Measurements from ENCODE around the gene WWC2. TPM values are rescaled to one million over a fixed set of nuclear protein-coding genes. Genes with fewer than 3 reads are reported as not detected.
A peak's percentile ranks its signal among the peaks of the same experiment; 100 is the strongest.

WWC2 gene
- total RNA-seq, 1 experiment from 2014 or later = 126 TPM

- TF ChIP-seq PRDM15 (CRISPR knock-in tag; IDR thresholded peaks at IDR 0.05) (no peak), HMGXB4 (CRISPR knock-in tag; IDR thresholded peaks at IDR 0.05) (no peak), ZNF532 (CRISPR knock-in tag; IDR thresholded peaks at IDR 0.05; ENCODE audit: borderline replicate concordance) (no peak), ZNF232 (CRISPR knock-in tag; IDR thresholded peaks at IDR 0.05) (no peak), NFYB (CRISPR knock-in tag; conservative IDR thresholded peaks at IDR 0.05; ENCODE audit: low read depth) (no peak), TEAD4 (CRISPR knock-in tag; IDR thresholded peaks at IDR 0.05) (no peak), E2F5 (CRISPR knock-in tag; IDR thresholded peaks at IDR 0.05) (no peak), TP53 (CRISPR knock-in tag; IDR thresholded peaks at IDR 0.05) (no peak)
- Mint-ChIP-seq H3K27ac (no peak overlapping the region), H3K27me3 (ENCODE audit: low read depth) (no peaks in the 10 kb centered on the region), H3K9me3 (no peaks in the 10 kb centered on the region), H3K36me3 (peaks cover 80% of the 10 kb centered on the region), H3K4me3 (no peak overlapping the region), H3K4me1 (no peaks in the 10 kb centered on the region)
- CTCF ChIA-PET = no interaction called here
- ATAC-seq = no peak
- POLR2A ChIA-PET = no interaction called here
- DNase-seq (ENCODE audit: low spot score) = no peak
Observed at GRCh38 chr4:183287677-183288076, 188.6 kb downstream of the WWC2 start.

GRCh38 chr4:183288955-183289354 is 189.9 kb downstream of the WWC2 start:
- H3K9me3 Mint-ChIP-seq = no peaks in the 10 kb centered on the region
- peaks cover 75% of the 10 kb centered on the region for H3K36me3 Mint-ChIP-seq
- ChIA-PET POLR2A (interaction anchor here (0.5 kb wide), 1 partner anchor 122 kb away, joined by 4 read pairs; no protein-coding TSS in a partner anchor), CTCF (interaction anchor here (1.0 kb wide), 1 partner anchor 27 kb away, joined by 3 read pairs; no protein-coding TSS in a partner anchor)
- DNase-seq (ENCODE audit: low spot score) = no peak
- ATAC-seq = peak; percentile 41
- H3K27me3 Mint-ChIP-seq (ENCODE audit: low read depth) = no peaks in the 10 kb centered on the region
- no peak overlapping the region for H3K4me3 Mint-ChIP-seq
- peak overlapping the region; percentile 41; the same call in 1 of the 2 replicates for H3K27ac Mint-ChIP-seq
- H3K4me1 Mint-ChIP-seq = no peaks in the 10 kb centered on the region
- TF ChIP-seq JAZF1 (CRISPR knock-in tag; IDR thresholded peaks at IDR 0.05) (no peak), ZNF138 (CRISPR knock-in tag; conservative IDR thresholded peaks at IDR 0.05) (no peak), NFYB (CRISPR knock-in tag; conservative IDR thresholded peaks at IDR 0.05; ENCODE audit: low read depth) (no peak), ZSCAN18 (CRISPR knock-in tag; IDR thresholded peaks at IDR 0.05) (no peak), HMGA2 (CRISPR knock-in tag; IDR thresholded peaks at IDR 0.05) (no peak), ZNF232 (CRISPR knock-in tag; IDR thresholded peaks at IDR 0.05) (no peak), ZBTB21 (CRISPR knock-in tag; IDR thresholded peaks at IDR 0.05; ENCODE audit: borderline replicate concordance) (no peak), PREB (CRISPR knock-in tag; IDR thresholded peaks at IDR 0.05; ENCODE audit: borderline replicate concordance) (no peak), ETV6 (CRISPR knock-in tag; IDR thresholded peaks at IDR 0.05) (no peak), ERG (CRISPR knock-in tag; IDR thresholded peaks at IDR 0.05) (no peak)
